ENCODE data around the gene FALEC.
"Not testable (repeated sequence)": the region's sequence is repeated elsewhere in the genome, so short reads cannot be mapped to it uniquely, and the experiment has no call there.

GRCh38 chr1:150565240-150565991 lies 49.9 kb downstream of the FALEC start:
- not testable (repeated sequence) for TF ChIP-seq CTCF, POLR2A (IDR thresholded peaks at IDR 0.05)

Data from lower leg skin (tissue), 3 donors.